G401 (cell line): ENCODE results near the gene TOX2. TPM values are rescaled to one million over a fixed set of nuclear protein-coding genes. Genes with fewer than 3 reads are reported as not detected.

Experiments
- DNase-seq: peaks from one replicate; pipeline ENCODE4 v3.0.0-alpha.2; 2015; ENCODE audit warnings: low spot score
- in situ Hi-C: cut with HindIII; loops from 2 replicates; pipeline ENCODE4 v1.10.0; 2016; ENCODE audit warnings: low sequenced_read_pairs, mixed read lengths
- total RNA-seq: library from RNA; depleted of rRNA; stranded (reverse); fragments of >200 nt; shearing (Covaris generic); gene quantifications from 2 replicates; pipeline ENCODE4 v1.2.3, GENCODE V29; 2014

TOX2 gene
- total RNA-seq, 1 experiment from 2014 or later, result not detected

DNA sequence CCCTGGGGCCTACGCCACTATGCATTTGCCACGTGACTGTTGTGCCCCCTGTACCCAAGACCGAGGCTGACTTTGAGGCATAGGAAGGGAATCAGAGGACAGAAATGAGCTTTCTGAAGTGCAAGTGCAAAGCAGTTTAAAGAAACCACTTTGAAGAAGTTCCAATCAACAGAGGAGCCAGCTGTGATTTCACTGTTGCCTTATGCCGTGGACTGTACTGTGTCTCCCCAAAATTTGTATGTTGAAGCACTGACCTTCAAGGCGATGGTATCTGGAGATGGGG lies 161.2 kb downstream of the TOX2 start:
- in situ Hi-C loops, result no loop called here
- no peak for DNase-seq

DNA sequence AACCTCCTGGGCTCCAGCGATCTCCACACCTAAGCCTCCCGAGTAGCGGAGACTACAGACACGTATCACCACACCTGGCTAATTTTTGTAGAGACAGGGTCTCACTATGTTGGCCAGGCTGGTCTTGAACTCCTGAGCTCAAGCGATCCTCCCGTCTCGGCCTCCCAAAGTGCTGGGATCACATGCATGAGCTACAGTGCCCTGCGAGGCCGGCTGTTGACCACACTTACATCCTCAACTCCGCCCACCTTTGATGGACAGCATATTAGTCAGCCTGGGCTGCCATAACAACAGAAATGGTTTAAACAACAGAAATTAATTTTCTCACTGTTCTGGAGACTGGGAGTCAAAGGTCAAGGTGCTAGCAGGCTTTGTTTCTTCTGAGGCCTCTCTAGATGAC lies 164.6 kb downstream of the TOX2 start:
- no peak for DNase-seq
- in situ Hi-C loops, result no loop called here

DNA sequence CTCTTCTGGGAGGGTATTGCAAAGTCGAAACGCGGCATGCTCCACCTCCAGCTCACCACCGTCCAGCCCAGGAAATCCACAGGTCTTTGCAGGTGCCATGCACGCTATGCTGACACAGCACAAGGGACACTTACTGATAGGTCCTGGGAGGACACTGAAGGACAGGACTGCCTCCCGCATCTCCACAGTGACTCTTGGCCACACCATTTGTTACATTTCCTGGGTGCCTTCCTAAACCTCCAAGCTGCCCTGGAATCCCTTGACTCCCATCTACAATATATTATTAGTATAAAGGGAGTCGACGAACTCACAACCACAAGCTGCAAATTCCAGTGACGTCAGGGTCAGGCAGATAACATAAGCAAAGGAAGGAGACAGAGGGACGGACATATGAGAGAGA lies 165.4 kb downstream of the TOX2 start:
- DNase-seq, result no peak
- in situ Hi-C loops, result no loop called here

DNA sequence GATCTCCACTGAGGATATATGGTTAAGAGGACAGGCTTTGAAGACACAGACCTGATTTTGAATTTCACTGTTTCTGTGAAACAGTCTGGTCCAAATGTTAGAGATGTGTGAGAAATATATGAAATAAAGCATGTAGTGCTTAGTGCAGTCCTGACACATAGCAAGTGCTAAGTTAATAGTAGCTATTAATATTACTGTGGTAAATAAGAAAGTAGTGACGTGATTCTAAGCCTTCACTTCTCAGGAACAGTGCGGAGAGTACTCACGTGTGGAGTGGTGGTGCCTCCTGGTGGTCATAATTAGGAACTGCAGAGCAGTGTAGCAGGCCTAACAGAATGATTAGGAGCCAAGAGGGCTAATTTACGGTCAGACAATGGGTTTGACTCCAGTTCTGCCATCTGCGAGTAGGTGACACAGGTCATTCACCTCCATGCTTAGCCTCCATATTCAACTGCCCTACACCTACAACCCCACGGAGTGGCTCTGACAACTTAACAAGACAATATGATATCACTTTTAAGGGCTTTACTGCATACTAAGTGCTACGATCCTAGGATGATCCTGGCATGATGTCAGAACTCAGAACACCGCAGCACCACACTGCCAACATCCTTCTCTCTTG lies 166.1 kb downstream of the TOX2 start:
- in situ Hi-C loops, result no loop called here
- peak; percentile 85 for DNase-seq

DNA sequence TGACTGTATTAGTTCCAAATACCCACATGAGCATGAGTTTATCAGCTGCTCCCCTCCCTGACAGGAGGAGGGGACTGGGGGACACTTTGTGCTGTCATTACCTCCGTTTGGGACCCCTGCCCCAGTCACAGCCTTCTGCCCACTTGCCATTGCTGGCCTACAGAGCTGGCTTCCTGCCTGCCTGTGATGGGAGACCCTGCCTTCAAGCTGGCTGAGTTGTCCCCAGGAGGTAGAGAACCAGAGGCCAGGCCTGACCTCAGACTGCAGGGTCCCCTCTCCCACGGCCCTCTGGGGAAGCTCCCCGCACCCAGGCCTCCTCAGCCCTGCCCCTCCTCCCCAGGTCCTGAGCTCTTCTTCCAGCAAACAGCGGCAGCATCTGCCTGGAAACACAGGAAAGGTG lies 166.8 kb downstream of the TOX2 start:
- in situ Hi-C loops, result no loop called here
- DNase-seq, result no peak

DNA sequence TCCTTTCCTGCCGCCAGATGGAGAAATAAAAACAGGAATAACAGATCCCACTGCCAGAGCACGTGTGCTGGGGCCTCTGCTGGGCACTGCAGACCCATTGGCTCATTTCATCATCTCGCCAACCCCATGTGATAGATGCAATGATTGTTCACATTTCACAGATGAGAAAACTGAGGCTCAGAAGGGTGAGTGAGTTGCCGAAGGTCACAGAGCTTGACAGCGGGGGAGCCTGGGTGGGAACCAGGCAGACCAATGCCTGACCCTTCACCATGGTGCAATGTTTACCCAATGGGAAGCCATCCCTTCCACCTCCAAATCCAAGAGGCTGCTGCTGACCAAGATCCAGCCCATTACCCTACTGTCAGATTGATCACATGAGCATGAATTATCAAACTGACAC lies 167.2 kb downstream of the TOX2 start:
- in situ Hi-C loops, result no loop called here
- DNase-seq, result no peak

DNA sequence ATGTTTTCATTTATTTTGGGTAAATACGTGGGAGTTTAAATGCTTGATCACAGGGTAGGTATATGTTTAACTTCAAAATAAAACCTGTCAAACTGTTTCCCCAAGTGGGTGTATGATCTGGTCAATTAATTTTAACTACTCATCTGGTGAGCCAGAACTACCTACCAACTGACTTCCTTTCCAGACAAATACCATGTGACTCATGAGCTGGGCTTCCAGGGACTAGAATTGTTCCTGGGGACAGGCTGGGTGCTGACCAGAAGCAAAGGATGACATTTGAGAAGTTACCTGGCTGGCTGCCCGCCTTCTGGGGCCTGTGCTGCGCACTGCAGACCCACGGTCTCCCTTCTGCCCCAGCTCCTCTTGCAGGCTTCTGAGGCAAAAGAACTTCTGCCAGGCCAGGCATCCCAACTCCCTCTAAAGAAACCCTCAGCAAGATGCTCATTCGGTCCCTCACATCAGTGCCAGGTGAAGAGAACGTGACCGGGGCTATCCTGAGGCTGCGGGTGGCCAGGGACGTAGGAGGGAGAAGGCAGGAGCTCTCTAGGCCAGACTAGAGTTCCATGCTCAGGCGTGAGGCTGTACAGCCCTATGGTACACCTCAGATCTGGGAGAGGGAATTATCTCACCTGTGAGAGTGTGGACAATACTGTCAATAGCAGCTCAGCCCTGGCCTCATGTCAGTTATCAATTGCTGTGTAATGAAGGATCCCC lies 168.7 kb downstream of the TOX2 start:
- in situ Hi-C loops, result no loop called here
- DNase-seq, result peak; percentile 26

DNA sequence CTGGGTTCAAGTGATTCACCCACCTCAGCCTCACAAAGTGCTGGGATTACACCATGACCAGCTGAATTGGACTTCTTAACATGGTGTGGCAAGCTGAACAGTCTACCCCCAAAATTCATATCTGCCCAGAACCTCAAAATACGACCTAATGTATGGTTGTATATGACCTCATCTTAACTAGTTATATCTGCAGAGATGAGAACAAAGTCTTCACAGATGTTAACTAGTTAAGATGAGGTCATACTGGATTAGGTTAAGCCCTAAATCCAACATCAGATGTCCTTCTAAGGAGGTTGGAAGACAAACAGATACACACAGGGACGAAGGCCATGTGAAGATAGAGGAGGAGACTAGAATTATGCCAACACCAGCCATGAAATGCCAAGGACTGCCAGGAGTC lies 169.8 kb downstream of the TOX2 start:
- DNase-seq, result no peak
- in situ Hi-C loops, result no loop called here

DNA sequence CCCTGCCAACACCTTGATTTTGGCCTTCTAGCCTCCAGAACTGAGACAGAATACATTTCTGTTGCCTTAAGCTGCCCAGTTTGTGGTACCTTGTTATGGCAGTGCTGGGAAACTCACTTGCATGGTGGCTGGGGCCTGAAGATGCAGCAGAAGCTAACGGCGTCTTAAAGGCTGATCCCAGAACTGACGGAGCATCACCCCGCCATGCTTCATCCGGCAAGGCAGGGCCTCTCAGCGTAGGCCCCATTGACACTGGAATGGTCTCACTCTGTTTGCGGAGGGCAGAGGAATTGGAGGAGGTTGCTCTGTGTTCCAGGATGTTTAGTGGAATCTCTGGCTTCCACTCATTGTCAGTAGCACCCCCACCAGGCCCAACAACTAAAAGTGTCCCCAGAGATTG lies 170.2 kb downstream of the TOX2 start:
- DNase-seq, result no peak
- in situ Hi-C loops, result no loop called here

DNA sequence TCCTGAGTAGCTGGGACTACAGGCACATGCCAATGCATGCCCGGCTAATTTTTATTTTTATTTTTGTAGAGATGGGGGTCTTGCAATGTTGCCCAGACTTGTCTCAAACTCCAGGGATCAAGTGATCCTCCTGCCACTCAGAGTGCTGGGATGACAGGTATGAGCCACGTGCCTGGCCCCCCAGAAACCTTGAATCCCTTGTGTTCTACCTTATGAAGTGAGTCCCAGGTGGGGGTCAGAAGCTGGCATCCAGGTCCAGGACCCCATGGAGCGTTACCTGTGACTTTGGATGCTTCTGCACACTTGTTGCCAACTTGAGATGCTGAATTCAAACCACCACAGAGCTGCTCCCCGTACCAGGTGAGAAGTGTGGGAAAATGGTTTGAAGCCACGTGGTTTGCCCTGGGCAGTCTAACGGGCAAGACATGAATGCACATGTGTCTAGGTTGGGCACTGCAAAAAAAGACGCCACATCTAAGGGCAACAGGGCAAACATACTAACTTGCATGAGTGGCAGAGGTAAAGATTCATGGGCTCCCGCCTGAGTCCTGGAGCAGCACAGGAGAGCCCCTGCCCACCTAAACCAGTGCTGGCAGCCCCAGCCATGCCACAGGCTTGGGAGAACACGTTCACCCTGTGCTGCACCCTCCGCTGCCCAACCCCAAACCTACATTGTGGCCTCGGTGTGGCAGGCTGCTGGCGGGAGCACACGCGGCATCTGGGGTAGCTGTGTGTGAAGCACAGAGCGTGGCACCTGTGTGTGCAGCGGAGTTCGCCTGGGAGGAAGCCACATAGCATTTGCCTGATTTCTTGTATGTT lies 171.2 kb downstream of the TOX2 start:
- no peak for DNase-seq
- in situ Hi-C loops, result no loop called here

DNA sequence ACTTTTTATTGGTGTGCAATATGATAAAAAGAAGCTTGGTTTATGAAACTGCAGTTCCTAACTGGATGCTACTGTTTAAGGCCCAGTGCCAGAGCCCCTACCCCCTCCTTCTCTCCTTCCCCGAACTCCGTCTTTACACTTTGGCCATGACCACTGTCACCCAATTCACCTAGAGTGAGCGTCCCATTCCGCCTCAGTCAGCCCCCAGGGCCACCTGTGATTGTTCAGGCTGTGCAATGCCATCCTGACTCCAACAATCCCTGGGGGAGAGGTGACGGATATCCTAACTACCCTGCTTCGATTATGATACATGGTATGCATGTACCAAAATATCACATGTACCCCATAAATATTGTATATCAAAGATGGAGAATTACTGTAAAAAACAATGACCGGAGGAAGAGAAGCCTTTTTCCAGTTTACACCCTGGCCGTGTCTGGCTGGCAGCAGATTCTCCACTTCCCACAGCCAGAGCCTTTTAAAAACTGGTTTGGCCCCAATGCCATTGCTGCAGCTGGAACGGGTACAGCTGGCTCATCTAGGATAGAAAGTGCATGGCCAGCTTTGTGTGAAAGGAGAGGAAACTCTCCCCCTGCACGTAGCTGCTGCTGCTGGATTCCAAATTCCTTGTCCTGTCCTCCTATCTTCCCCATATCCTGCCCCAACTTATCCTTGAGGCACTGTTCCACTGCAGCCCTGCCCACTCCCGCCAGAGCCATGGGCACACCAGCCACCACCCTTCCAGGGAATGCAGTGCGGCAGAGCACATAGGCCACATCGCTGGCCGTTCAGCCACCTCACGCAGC lies 172.6 kb downstream of the TOX2 start:
- in situ Hi-C loops, result no loop called here
- no peak for DNase-seq

DNA sequence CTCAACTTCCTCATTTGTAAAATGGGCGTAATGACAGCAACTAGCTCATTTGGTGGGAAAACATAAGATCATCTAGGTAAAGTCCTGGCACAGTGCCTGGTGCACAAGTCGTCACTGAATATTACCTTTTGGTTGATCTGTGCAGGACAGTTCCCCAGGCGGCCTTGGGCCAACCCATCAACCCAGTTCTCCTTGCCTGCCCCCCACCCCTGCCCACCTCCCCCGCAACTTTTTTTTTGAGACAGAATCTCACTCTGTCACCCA lies 173.1 kb downstream of the TOX2 start:
- in situ Hi-C loops, result no loop called here
- no peak for DNase-seq

DNA sequence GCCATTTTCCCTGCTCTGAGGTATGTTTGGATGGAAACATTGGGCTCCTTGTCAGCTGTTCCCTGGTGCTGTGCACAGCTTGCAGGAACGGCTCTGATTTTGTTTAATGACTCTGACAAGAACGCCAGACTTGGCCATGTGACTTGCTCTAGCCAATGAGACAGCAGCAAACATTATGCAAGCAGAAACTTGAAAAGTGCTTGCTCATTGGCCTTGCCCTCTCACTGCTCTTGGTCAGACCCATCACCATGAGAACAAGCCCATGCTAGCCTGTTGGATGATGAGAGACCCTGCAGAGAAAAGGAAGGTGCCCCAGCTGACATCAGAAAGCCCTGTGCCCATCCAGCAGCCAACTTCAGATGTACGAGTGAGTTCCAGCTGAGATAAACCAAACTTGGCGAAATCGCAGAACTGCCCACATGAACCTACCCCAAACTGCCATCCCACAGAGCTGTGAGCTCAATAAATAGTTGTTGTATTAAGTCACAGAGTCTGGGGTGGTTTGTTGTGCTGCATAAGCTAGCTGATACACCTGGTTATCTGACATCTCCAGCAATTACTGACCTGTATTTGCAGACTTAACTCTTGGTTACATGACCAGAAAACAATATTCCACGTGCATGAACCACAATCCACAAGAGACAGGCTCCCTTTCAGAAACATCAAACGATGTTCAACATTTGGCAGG lies 175.5 kb downstream of the TOX2 start:
- DNase-seq, result no peak
- in situ Hi-C loops, result no loop called here

DNA sequence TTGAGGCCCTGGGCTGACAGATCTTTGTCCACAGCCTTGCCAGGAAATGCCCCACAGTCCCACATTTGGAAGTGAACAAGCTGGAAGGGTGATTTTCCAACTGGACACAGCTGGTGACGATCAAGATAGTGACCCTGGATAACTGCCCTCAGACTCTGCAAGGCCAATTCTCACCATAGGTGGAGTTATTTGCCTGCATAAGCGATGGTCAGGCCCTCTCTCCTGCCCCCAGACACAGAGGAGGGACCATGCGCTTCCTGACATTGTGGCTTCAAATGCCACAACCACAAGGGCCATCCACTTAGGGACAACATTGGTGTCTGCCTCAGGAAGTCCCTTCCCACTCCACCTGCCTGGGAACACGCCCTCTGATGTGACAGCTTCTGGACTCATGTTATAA lies 176.4 kb downstream of the TOX2 start:
- in situ Hi-C loops, result no loop called here
- DNase-seq, result no peak

DNA sequence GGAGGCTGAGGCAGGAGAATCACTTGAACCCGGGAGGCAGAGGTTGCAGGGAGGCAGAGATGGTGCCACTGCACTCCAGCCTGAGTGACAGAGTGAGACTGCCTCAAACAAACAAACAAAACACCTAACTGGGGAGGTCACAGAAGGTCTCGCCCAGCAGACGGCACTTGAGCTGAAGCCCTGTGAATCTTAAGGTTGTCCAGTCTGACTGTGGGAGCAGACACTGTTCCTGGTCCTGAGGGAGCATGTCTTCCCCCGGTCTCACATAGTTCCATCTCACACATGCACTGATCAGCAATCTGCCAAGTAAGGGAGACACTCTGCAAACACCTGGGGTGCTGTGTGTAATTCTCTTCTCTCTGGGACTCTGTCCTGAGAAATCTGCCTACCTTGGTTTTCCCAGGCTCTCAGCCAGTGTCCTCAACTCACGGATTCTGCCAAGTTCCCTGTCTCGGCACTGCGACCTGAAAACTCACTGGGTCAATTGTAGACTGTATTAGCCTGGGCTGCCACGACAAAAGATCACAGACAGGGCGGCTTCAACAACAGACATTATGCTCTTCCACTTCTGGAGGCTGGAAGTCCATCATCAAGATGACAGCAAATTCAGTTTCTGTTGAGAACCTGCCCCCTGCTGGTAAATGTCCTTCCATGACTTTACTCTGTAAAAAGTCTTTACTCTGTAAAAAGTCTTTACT lies 178.0 kb downstream of the TOX2 start:
- in situ Hi-C loops, result no loop called here
- DNase-seq, result peak; percentile 8

DNA sequence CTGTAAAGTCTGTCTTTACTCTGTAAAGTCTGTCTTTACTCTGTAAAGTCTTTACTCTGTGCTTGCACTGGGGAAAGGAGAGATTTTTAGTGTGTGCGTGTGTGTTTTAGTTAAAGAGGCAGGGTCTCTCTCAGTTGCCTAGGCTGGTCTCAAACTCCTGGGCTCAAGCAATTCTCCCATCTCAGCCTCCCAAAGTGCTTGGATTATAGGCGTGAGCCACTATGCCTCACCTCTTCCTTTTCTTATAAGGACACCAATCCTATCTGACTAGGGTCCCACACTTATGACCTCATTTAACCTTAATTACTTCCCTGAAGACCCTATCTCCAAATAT lies 178.6 kb downstream of the TOX2 start:
- DNase-seq, result no peak
- in situ Hi-C loops, result no loop called here

DNA sequence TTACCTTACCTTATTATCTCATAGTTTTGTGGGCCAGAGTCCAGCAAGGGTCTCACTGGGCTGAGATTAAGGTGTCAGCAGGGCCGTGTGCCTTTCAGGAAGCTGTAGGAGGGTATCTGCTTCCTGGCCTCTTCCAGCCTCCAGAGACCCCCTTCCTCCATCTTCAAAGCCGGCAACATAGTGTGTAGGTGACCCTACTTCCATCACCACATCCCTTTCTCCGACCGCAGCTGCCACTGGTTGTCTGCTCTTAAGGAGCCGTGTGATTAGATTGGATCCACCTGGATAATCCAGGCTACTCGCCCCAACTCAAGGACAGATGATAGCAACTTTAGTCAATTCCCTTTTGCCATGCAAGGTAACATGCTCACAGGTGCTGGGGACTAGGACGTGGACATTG lies 181.2 kb downstream of the TOX2 start:
- in situ Hi-C loops, result no loop called here

DNA sequence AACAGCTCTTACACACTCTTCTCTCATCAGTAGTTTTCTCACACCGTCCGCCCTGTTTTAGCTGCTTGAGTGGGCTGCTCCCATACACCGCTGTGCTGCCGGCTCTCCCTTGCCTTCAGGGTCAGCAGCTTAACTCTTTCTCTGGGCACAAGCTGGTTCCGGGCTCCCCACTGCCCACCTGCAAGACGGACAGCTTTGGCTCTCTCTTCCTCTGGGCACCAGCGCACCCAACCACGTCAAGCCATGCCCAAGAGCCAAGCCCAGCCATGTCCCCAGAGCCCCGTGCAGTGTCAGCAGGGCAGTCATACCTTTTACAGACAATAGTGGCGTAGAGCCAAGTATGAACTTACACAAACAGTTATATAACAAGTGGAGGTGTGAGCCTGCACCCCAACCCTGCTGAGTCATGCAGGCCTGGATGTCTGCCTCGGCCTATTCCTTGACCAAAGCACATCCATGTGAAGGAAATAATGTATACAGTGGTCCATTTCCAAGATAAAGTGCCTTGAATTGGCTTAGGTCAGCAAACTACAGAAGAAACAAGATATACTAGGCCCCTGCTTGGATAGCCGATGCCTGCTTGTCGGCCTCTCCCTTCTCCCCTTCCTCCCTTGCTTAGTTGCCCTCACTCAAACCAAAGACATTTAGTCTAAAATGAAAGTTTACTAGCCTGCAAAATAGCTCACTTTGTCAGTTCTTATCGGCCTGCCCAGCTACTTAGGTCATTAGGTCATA lies 183.0 kb downstream of the TOX2 start:
- no peak for DNase-seq
- in situ Hi-C loops, result no loop called here

More for the DNA sequence above, 181.2 kb downstream of the TOX2 start:
- no peak for DNase-seq

DNA sequence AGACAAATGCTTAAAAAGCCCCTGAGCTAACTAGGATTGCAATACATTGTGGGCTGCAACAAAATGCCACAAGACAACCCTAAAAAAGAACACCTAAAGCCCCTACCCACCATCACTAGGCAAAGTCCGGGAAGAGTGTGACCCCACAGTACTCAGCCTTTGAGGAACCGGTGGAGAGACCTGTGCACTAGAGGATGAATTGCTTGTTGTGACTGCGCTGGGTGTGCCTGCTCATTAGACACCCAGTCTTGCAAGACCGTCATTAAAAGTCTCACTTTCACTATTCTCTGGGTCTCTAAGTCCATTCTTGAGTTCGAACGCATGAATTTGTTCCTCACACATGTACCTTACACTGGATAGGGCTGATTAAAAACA lies 183.6 kb downstream of the TOX2 start:
- DNase-seq, result no peak
- in situ Hi-C loops, result no loop called here
